Hematopoietic multipotent progenitor cell treated with erythropoietin and hydrocortisone succinate and interleukin-3 and kit ligand, for 8 days (in vitro differentiated cells): ENCODE data around the gene NFU1.

Experiments
- DNase-seq: peaks from one replicate; pipeline ENCODE4 v3.0.0-alpha.2; 2015

The NFU1 gene

DNA sequence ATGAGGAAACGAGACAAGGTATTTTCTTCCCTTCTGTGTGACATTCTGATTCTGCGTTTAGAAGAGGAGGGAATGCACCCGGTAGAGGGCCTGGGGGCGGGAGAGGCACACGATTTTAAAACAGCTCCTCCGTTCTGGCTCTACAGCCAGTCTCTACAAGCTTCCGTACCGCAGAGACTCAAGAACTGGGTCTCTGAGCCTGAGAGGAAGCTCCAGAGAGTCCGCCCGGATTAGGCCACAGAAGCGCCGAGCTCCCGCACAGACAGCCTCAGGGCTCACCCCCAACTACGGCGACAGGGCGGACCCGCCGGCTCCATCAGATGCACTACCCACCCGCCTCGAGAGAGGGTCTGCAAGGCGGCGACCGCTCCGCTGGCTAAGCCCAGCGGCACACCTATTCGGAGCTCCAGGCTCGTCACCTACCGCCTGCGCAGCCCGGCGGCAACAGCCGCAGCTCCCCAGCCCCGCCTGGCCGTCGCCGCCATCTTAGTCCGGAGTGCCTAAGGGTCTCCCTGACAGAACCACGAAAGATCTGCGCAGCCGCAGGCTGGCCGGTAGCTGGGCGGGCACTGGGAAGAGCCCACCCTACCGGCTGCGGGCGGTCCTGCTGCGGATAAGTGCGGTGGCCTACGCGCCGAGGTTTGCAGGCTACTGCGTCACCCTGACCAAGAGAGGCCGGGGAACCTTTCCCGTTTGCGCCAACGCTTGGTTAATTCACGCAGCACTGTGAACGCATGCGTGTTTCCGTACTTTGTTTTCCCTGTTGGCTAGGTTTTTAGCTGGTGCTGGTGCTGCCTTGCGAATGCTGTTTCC is at the start of gene NFU1:
Gene NFU1 (minus strand): TSS at position 498 of the 813 bp plus-strand sequence. CDS start 13 bp downstream, at position 485.
- DNase-seq, result peak; percentile 92

DNA sequence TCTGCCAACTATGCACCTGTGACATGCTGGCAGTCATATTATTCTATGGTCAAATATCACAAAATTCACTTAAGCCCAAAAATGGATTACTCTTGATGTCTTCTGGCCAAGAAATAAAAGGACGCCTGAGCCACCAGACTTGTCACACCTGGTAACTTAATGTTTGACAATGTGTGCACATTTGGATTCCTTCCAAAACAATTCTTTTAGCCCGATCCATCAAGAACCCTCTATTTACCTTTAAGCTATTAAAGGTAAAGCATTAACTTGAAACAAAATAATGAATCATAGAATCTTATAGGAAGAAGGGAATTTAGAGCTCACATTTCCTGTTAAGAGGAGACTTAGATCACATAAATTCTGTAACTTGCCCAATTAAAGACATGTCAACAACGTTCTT is 46.5 kb upstream of the NFU1 start:
- no peak for DNase-seq

DNA sequence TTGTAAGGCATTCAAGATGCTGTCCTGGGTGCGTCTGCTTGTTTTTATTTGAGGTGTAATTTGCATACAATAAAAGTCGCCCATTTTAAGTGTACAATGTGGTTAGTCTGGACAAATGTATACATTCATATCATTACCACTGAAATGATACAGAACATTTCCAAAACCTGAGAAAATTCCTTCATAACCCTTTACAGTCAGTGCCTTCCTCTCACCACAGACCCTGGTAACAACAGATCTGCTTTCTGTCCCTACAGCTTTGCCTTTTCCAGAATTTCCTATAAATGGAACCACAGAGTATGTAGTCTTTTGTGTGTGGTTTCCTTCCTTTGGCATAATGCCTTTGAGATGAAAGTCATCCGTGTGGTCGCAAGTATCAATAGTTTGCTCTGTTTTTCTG is 45.8 kb upstream of the NFU1 start:
- DNase-seq, result no peak

DNA sequence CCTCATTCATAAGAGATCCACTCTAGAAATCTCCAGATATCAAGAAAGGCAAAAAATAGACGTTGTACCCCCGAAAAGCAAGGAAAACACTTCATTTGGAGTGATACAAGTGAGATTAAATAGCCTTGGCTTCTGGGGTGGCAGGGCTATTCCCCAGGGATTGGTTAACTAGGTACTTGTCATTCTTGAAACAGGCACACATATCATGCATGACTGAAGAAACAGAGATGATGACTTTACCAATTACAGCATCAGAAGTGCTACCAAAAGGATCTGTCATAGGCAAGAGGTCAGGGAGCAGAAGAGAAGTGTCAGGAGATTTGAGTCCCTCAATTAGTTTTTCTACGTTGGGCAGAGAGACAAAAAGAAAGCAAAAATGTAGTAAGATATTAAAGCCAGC is 45.2 kb upstream of the NFU1 start:
- no peak for DNase-seq

DNA sequence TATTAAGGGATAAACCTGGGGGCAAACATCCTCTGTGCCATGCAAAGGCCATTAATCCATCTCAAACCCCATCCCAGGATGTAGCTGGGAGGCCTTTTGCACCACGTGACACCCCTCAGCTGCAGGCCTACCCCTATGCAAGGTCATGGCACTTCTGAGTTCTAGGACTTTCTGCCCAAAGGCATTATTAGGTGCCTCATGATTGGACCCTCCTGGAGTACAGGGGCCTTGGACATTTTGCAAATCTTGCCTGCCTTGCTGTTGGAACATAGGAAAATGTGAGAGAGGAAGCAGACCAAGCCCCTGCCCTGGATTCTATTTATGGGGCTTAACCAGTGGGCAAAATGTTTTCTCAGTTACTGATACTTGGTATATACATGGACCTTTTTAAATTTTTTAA is 44.2 kb upstream of the NFU1 start:
- no peak for DNase-seq

DNA sequence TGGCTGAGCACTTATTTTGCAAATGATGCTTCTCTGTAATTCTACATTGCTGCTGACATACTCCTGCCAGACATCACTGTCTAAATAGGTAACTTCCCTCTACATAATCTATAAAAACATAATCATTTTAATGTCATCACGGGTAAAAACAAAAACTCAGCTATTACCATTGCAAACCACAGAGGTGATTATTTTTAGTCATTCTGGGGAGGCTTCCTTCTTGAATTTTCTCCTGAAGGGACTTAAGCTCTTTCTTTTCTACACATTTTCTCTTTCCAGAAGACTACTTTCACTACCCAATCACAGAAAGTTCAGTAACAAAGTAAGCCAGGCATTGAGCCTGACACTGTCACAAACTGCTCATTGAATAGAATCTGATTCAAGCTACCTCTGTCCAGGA is 40.4 kb upstream of the NFU1 start:
- no peak for DNase-seq

DNA sequence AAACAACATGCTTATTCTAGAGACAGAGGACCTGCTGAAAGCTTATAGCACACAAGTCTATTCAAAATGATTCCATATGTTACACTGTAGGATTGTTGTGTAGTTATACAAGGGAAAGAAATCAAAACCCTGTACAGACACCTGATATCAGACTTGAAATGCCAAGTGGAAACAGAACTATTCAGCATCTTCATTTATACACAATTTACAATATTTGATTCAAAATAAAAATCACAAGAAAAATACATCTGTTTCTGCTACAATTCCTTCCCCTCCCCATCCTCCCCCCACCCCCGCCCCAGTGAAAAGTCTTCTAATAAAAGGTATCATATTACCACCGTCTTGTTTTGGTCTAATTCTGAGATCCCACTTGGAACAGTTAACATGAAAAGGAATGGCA is 37.5 kb upstream of the NFU1 start:
- DNase-seq, result no peak

DNA sequence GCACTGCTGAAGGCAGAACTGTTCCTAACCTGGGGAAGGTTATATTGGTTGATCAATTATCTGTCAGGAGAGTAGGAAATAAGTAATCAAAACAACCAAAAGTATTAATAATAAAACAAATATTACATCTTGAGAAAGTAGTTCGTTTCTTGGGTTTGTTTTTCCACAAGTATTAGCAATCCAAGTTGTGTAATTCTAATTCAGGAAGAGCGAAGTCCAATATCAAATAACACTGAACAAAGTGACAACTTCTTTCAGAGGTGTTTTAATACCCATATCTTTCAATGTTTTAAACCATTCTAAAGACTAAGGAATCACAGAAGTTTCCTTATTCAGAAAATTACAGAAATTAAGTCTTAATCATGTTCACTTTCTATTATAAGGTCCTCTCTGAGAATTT is 34.6 kb upstream of the NFU1 start:
- no peak for DNase-seq

DNA sequence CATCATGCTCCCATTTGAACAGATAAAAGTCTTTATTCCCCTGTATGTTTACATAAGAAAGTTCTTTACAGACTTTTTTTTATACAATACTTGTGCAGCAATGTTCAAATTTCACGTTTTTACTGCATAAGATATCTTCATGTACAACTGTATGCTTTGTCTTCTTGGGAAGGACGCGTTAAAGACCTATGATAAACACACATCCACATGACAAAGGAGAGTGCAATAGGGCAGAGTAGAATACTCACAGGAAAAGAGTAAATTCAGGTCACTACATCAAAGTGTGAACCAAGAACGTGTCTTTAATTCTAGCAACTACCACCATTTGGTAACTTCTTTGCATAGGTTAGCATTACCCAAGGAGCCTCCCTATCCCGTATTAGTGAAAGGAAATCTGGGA is 33.7 kb upstream of the NFU1 start:
- DNase-seq, result no peak

DNA sequence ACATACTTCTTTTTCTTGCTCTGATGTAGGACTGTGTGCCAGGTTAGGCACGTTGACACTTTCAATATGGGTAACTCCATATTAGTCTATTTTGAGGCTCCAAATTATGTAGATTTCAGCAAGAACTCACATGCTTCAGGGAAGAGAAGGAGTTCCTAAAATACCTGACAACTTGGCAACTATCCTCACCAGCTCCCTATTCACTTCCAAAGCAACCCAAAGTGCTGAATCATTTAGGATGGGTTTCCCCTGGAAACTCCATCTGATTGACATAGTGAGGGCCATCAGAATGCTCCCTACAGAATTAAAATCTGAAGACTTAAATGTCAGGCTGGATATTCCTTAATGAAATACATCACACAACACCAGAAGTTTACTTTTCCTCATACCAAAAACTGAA is 32.5 kb upstream of the NFU1 start:
- DNase-seq, result no peak

DNA sequence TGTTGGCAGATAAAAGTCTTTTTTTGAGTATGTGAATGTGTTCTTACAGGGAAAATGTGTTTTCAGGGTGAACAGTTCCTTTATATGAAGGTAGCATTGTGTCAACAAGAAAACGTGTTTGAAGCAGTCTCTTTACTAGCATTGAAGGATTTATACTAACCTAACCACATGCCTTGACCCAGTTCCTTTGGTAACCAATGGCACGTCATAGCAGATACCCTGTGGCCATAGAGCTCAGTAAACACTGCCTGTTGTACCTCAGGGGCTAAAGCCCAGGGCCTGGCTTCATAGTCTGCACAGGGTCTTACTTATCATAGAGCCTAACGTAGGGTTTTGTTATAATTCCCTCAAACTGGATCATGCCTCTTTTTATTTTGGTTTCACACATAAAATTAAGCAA is 32.1 kb upstream of the NFU1 start:
- no peak for DNase-seq

DNA sequence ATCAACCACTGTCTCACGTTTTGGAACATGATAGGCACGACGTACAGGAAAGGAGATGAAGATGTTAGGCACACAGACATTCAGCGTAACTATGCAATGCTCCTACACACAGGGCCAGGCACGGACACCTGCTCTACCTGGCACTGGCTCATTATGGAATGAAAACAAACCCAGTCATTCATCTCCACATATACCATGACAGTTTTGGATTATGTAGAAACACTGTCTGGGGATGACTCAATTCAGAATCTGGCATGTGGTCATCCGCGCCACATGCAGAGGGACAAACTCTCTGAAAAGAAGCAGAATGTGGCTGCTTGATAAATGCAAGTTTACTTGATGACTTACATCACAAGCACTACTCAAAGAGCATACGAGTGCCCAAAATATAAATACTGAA is 29.5 kb upstream of the NFU1 start:
- no peak for DNase-seq

DNA sequence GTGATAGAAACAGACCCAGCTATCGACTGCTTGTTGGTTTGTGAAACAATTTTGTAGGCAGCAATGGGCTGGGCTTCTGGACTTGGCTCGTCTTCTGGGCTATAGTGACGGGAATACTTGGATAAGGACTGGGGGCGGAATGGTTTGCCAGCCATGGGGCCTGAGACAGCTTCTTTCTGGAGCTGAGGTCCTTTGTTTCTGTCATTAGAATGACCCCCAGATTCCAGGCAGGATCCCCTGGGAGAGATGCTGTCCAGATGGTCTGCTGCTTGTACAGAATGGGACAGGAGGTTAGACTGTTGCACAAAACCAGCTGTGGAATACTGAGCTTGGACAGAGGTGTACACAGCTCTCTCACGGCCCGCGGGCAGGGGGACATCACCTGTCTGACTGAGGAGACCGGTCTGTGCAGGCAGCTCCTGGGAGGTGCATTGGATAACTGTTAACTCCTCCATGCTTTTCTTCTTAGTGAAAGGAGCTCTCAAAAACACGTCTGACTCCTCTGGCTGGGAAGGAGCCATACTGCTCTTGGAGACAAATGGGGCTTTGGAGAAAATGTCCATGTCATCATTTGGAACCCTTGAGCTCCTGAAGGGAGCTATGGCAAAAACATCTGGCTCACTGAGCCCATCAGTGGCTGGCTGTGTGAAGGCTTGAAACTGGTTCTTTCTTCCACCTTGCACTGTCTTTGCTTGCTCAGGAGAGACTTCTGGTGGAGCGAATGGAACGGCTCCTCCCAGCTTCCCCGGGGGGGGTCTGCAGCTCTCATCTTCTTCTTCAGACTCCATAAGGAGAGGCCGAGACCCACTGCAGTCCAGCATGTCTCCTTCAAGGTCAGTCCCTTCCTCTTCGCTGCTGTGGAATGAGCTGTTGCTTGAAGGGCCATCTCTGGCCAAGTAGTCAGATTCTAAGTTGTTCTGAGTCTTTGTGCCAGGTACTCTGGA is 28.6 kb upstream of the NFU1 start:
- DNase-seq, result no peak

DNA sequence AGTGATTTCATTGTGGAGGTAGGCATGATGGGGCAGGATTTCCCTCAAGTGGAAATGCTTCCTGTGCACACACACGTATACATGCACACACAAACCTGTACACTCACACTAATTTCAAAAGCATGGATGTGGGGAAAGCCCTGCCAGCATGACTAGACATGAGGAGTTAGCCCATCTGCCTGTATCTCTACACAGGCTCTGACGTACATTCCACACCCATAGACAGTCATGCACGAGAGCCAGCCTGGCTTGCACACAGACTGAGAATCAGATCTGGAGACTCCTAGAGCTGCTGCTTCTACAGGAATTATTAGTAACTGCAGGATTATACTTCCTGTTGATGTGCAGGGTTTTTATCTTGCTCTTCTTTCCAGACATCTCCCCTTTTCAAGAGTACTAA is 27.3 kb upstream of the NFU1 start:
- no peak for DNase-seq

DNA sequence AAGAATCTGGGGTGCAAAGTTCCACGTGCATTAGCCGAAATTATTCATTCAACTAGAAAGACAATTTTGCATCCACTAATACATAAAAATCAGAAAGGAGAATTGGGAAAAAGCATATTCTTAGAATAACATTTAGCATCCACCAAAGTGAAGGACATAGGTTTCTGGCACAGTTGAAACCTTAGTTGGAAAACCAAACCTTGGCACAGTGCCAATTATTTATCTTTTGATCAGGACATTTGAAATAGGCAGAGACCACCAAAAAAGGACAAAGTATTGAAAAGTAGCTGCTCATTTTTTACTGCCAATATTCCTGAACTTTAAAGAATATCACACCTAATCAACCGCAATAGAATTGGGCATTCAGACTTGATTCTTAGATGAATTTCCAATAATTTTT is 25.5 kb upstream of the NFU1 start:
- DNase-seq, result no peak

DNA sequence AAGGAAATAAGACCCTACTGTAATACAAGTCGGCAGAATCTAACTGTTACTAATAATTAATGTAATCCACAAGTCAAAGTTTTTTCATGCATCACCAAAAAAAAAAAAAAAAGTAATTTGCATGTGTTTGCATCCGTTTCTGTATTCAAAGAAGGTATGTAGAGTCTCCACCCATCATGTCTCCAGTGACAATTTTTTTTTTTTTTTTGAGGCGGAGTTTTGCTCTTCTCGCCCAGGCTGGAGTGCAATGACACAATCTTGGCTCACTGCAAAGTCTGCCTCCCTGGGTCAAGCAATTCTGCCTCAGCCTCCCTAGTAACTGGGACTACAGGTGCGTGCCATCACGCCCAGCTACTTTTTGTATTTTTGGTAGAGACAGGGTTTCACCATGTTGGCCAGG is 24.2 kb upstream of the NFU1 start:
- no peak for DNase-seq

DNA sequence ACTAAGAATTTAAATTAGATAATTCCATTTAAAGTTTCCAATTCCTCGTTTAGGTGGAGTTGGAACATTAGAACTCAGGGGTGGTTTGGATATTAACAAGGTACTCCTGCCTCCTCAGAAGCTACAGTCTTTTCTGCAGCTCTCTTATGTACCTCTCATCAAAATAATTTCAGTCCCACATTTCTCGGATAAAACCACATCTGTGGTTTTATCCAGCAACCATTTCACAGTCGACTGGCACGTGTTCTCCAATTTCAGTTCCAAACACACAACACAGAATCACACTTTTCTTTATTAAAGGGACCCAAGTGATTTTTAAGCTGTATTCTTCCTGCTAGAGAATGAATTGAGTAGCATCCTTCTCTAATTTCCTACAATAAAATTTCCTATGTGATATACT is 22.7 kb upstream of the NFU1 start:
- DNase-seq, result no peak

DNA sequence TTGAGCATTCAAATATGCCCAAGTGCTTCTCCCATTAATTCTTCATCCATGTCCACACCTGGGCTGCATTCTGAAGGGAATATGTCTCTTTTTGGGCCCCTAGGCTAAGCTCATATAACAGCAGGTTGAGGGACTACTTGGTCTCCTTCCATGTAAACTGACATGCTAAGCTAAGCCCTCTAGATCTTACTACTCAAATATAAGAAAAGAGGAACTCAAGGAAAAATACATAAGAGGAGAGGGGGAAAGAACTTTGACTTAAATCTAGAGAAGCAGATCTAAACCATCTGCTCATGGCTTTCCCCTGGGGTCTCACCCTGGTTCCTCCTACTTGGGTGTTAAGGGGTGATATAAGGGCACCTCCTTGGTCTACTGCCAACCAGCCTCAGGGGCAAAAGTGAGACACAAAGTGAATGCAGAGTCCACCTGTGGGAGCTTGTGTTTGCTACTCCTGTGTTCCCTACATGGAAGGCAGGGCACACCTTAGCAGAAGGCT is 19.8 kb upstream of the NFU1 start:
- no peak for DNase-seq

DNA sequence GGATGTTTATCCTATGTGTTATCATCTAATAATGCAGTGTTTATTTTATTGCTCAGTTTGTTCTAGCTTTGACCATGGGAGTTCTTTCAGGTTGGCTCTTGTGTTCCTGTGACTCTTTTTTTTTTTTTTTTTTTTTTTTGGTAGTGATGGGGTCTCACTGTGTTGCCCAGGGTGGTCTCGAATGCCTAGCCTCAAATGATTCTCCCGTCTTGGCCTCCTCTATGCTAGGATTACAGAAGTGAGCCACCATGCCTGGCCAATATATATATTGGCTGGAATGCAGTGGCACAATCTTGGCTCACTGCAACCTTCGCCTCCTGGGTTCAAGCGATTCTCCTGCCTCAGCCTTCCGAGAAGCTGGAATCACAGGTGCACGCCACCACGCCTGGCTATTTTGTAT is 18.9 kb upstream of the NFU1 start:
- no peak for DNase-seq

DNA sequence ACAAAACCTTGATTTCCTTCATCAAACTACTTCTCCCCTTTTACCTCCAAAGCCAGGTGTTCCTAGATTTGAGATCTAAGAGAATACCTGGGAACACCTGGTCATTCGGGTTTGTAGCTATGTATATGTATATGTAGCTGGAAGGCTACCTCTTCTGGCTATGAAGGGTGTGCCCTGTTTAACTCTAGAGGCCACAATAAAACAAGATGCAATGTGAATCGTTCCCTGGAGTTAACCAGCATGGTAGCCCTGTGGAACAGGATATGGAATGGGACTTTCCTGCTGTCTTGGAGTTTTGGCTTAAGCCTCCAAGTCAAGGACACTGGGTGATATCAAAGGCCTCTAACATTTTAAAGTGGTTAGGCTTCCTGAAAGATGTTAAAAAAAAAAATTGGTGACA is 17.7 kb upstream of the NFU1 start:
- DNase-seq, result no peak

DNA sequence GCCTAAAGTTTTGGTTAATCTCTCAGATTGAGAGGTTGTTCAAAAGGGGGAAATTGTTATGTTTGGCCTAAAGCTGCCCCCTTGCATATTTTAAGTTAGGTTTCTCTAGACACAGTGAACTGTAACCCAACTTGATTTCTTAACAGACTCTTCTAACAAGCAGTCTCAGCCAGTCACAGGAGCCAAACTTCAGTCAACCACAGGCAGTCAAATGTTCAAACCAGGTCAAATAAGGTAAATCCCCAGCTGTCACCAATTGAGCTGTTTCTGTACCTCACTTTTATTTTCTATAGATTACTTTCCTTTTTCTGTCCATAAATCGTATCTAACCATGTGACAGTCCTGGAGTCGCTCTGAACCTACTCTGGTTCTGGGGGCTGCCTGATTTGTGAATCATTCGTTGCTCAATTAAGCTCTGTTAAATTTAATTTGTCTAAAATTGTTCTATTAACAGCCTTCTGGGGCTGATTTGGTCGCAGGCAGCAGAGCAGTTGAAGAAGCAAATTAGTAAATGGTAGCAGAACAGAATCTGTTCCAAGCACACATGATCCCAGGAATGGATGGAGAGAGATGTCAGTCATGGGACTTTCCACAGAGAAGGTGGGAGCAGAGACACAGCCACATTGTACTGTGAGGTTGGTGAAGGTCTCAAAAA is 16.4 kb upstream of the NFU1 start:
- DNase-seq, result no peak

DNA sequence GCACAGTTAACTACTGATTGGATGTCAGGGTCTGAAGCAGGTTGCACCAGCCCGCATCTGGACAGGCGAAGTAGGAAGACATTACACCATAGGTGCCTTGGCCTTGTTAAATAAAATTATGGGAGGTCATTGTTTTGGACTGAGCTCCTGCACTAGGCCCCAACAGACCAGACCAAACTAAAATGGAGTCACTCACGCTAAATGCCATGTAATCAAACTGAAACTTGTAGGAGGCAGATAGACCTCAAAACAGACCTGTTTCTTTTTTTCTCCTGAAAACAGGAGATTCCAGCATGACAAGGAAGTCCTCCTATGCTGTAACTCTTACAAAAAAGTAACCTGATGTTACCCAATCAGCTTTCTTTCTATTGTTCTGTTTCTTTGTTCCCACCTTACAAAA is 15.5 kb upstream of the NFU1 start:
- no peak for DNase-seq

DNA sequence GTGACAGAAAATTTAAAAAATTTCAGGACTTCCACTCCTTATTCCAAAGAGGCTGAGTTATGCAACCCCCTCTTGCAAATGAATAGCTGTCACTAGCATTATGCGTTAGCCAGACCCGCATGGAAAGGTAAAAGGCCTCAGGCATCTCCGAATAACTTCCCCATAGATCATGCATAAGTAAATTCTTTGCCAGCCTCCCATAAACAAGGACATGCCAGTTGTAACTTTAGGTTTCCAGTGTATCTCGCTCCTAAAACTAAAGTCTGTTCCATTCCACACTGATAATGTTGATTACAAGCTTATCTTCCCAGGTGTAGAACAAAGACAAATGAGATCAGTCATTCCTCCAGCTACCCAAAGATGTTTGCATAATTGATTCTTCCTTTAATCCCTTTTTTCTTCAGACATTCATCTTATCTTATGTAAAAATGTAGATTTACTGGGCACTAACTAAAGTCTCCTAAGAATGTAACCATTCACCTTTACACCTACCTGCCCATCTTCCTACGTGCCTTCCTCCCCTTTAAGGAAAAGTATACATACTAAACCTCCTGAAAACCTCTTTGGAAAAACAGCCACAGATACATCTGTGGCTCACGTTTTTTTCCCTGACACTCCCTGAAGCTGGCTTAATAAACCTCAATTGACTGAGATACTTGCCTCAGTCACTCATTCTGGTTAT is 13.6 kb upstream of the NFU1 start:
- no peak for DNase-seq
